CMK (cell line): Measurements from ENCODE around the gene ANKRD44.

Source experiments
- DNase-seq: peaks from one replicate; pipeline ENCODE4 v3.0.0-alpha.2; 2010; ENCODE audit warnings: low read depth

The ANKRD44 gene

GRCh38 chr2:197179744-197180498, 130.7 kb downstream of the ANKRD44 start:
- no peak for DNase-seq

DNA sequence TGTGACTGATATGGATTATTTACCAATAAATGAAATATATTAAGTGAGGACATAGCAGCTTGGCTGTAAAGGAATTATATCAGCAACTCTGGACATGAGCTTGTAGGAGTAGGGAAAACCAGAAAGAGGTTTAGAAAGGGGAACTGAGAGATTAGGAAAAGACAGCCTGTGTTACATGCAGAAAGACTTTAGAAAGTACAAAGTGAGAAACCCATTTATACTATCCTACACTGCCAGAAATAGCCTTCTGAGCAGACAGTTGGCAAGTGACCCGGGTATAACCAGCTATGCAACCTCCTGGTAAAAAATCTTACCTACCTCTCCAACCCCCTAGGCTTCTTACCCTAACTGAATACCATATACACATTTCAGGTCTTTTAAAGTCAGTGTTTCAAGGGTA, 134.1 kb downstream of the ANKRD44 start:
- DNase-seq, result no peak

DNA sequence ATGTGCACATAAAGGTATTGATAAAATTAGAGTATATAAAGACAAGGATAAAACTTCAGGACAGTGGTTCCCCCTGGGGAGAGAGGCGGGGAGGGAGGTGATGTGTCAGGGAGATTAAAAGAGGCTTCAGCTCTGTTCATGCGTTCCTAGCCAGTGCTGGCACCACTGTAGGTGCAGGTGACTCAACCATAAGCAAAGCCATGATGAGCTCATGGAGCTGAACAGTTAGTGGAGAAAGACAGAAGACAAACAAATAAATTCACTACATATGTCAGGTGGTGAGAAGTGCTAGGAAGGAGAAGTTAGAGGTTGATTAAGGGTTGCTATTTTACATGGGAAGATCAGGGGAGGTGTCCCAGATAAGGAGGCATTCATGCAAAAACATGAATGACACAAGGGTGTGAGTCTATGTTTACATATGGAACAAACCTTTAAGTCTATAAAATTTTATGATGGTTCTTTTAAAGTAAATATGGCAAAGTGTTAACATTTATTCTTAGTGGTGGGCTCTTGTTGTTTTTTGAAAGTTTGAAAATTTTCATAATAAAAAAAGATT, 136.0 kb downstream of the ANKRD44 start:
- no peak for DNase-seq

DNA sequence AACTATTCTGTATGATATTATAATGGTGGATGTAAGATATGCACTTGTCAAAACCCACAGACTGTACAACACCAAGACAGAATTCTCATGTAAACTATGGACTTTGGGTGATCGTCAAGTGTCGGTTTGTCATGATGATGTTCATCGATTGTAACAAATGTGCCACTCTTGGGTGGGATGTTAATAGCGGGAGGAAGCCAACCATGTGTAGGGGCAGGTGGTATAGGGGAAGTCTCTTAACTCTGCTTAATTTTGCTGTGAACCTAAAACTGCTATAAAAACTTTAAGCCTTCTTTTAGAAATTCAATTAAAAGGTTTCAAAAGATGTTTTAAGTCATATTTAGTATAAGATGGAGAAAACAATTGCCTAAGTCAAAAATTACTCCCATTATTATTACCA, 139.0 kb downstream of the ANKRD44 start:
- DNase-seq, result no peak

- DNase-seq, result no peak
Observed at GRCh38 chr2:197170208-197170607, 140.4 kb downstream of the ANKRD44 start.

- DNase-seq, result peak; percentile 32
Observed at GRCh38 chr2:197168705-197169104, 141.9 kb downstream of the ANKRD44 start.

DNA sequence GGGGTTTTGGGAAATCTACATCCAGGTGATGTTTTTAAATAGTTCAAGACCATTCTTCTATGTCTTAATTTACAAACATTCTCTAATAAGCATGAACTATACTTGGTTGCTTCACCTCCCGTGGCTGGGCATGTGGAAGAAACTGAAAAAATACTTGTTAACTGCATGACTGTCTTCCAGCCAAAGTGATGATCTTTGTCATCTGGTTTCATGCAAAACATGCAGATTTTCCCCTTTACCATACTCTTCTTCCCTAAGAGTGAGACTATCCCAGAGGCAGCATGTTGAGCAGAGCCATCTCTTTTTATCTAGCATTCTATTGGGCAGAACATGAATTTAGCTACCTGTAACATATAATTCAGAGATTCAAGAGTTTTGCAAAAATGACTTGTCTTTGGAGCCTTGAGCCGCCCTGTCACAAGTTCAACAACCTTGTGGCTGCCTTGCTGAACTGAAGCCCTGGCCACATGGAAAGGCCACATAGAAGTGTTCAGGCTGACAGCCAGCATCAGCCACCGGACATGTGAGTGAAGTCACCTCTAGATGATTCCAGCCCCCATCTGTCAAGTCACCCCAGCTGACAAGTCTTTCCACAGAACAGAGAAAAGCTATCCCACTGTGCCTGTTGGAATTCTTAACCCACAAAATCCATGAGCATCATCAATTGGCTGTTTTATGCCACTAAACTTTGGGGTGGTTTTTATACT, 142.8 kb downstream of the ANKRD44 start:
- no peak for DNase-seq

- no peak for DNase-seq
Observed at GRCh38 chr2:197165020-197165419, 145.6 kb downstream of the ANKRD44 start.

GRCh38 chr2:197164141-197164754, 146.3 kb downstream of the ANKRD44 start:
- no peak for DNase-seq

DNA sequence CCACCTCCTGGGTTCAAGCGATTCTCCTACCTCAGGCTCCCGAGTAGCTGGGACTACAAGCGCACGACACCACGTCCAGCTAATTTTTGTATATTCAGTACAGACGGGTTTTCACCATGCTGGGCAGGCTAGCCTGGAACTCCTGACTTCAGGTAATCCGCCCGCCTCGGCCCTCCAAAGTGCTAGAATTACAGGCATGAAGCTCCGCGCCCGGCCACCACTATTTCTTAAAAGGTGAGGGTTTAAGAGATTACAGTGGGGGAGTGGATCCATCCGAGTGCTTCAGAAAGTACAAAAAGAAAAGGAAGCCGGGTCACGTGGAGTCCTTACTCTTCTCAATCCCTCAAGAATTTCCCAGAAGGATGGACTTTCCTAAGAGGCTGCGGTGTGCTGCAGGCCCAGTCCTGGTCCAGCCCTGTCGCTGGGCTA, 146.9 kb downstream of the ANKRD44 start:
- no peak for DNase-seq

DNA sequence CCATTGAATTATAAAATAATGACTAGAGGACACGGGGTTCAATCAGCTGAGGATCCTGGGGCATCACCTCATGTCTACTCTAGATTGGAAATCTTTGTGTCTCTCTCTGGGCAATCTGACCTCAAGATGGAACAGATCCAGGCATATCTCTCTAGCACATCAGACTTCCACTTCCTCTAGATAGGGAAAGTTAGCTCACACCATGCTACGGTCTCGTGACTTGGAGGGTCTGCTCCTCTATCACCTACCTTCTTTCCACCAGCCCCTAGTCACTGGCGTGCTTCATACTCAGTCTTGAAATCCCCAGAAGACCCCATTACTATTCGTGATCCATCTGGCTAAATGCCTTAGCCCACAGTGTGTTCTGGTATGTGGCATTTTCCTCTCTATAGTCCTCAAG, 148.8 kb downstream of the ANKRD44 start:
- no peak for DNase-seq

- no peak for DNase-seq
Observed at GRCh38 chr2:197159661-197160211, 150.8 kb downstream of the ANKRD44 start.

DNA sequence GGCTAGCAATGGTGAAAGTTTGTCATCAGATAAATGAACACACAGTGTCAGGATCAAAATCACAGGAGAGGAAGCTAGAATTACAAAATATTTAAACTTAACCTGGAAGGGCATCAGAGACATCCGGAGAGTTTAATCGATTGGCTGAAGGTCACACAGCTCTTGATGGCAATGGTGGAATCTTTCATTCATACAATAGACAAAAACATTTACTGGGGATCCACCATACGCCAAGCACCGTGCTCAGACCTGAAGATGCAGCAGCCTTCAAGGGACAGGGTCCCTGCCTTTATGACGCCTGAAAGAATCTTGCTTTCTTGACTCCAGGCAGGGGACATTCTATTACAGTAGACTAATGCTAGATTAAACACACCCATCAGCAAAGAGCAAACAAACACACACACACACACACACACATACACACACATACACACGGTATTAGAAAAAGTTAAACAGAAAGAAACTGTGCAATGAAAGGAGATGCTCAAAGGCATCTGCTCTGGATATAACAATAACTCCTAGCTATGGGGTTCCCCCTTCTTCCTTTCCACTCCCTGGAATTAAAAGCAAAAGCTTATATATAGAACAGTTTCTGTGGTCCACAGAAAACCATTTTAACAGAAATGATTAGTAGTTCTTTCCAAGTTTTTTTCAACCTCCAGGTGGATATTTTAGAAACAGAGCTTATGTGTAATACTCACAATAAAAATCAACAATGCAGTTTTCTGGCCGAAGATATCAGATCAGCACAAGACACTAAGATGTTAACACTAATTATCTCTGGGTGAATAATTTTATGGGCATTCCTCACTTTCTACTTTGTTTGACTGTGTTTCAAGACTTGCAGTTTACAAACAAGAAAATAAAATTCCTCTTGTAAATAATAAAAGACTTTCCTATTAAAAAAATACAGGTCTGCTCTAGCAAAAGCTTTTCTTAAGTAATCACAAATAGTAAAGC, 151.7 kb downstream of the ANKRD44 start:
- DNase-seq, result no peak

DNA sequence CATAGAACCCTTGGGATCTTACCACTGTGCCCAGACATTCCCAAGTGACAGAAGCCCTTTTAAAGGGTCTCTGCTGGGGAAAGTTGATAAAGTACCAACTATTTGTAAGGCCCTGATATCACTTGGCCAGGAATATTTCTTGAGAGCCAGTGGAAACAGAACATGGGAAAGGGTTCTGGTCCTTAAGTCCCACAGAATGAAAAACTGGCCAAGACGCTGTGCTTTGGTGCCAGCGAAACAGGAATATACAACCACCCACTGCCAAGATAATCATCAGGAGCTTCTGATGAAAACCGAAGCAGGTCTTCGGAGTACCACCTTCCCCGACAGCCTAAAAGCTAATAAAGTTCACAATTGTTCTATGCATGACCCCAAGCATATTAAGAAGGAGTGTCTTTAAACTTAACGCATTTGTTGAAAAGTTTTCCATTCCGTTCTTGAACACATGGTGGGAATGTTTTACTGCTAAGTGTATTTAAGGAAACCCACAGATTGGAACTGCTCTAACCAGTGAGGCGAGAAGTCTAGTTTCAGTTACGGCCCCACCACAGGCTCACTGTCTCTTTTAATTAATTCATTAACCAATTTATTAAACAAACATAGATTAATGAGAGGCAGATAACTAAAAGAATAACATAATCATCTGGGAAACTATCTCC, 152.6 kb downstream of the ANKRD44 start:
- no peak for DNase-seq

DNA sequence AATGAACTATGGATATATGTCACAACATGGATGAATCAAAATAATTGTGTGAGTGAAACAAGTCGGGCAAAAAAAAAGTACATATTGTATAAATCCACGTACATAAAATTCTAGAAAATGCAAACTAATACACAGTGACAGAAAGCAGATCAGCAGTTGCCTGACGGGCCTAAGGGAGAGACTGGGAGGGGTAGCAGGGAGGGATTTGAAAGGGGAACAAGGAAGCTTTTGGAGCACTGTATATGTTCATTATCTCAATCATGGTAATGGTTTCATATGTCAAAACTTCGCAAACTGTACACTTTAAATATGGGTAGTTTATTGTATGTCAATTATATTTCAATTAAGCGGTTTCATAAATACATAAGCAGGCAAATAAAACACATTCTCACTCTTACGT, 153.8 kb downstream of the ANKRD44 start:
- DNase-seq, result no peak

GRCh38 chr2:197152451-197153228, 157.9 kb downstream of the ANKRD44 start:
- DNase-seq, result peak; percentile 52

- DNase-seq, result no peak
Observed at GRCh38 chr2:197149546-197149945, 161.0 kb downstream of the ANKRD44 start.

DNA sequence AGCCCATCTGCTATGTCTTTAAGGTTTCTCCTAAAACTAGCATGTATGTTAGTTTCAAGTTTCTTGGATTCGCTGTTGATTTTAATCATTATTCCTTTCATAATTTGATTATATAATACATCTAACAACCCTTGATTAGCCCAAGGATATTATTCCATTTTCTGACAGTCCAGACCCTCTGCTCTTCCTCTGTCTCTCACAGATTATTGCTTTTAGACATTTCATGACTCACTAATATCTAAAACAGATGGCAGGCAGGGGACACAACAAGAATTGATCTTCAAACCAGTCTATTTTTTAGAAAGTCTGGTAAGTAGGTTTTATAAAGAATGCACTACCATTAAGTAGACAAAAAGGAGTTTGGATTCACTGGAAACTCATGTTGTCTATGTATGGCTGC, 162.2 kb downstream of the ANKRD44 start:
- DNase-seq, result no peak

GRCh38 chr2:197147942-197148341, 162.6 kb downstream of the ANKRD44 start:
- no peak for DNase-seq

- DNase-seq, result no peak
Observed at GRCh38 chr2:197146995-197147394, 163.6 kb downstream of the ANKRD44 start.
